PC-9 (cell line): Measurements from ENCODE around the gene RPS3. TPM values are rescaled to one million over a fixed set of nuclear protein-coding genes. Genes with fewer than 3 reads are reported as not detected.

Experiments used
- BruUV-seq: library from RNA; stranded (reverse); fragments of 400-500 nt; replicated peaks from 2 replicates; lab custom pipeline; 2021; lab: Mats Ljungman, UMichigan
- CTCF ChIA-PET: fragments of 300-600 bp; sonication (Branson Sonifier 250); formaldehyde crosslinking; loops from one replicate; lab custom pipeline; 2022; ENCODE audit warnings: antibody characterized with exemption; lab: Charles Lee
- POLR2A ChIA-PET: fragments of 300-600 bp; sonication (Branson Sonifier 250); formaldehyde crosslinking; loops from one replicate; lab custom pipeline; 2022; ENCODE audit warnings: antibody characterized with exemption; ENCODE audit not compliant: unreplicated experiment; lab: Charles Lee
- DNase-seq, 2 experiments: peaks; one replicate each; pipeline versions ENCODE4 v3.0.0 to v3.0.0-alpha.2; 2015 to 2022; ENCODE audit warnings: mixed read lengths in 1 of 2
- H2AFZ ChIP-seq: fragments of 200-600 bp; sonication (generic); 2 replicates; pipeline ENCODE4 v1.8.1; 2017; ENCODE audit warnings: antibody characterized with exemption
- H3F3A ChIP-seq: fragments of 200-600 bp; sonication (generic); 2 replicates; pipeline ENCODE4 v1.8.1; 2017; ENCODE audit warnings: antibody characterized with exemption, mild to moderate bottlenecking, low read depth; ENCODE audit not compliant: insufficient read depth
- H3K27ac ChIP-seq: fragments of 200-600 bp; sonication (generic); 2 replicates; pipeline ENCODE4 v1.6.1; 2016; ENCODE audit warnings: mixed run types
- H3K27me3 ChIP-seq: fragments of 200-600 bp; sonication (generic); 2 replicates; pipeline ENCODE4 v1.6.1; 2016; ENCODE audit warnings: low read depth, mixed run types; ENCODE audit not compliant: insufficient read depth
- H3K36me3 ChIP-seq: fragments of 200-600 bp; sonication (generic); 2 replicates; pipeline ENCODE4 v1.6.1; 2016; ENCODE audit warnings: low read depth, mixed run types
- H3K4me1 ChIP-seq: fragments of 200-600 bp; sonication (generic); replicated peaks from 2 replicates; pipeline ENCODE4 v1.6.1; 2016; ENCODE audit warnings: mixed run types; ENCODE audit not compliant: insufficient read depth
- H3K4me2 ChIP-seq: fragments of 200-600 bp; sonication (generic); 2 replicates; pipeline ENCODE4 v1.6.1; 2017; ENCODE audit warnings: mixed run types
- H3K4me3 ChIP-seq: fragments of 200-600 bp; sonication (generic); 2 replicates; pipeline ENCODE4 v1.6.1; 2016; ENCODE audit warnings: mixed run types
- H3K79me2 ChIP-seq: fragments of 200-600 bp; sonication (generic); 2 replicates; pipeline ENCODE4 v1.6.1; 2017; ENCODE audit warnings: low read depth, mixed run types
- H3K9me2 ChIP-seq: fragments of 200-600 bp; sonication (generic); 2 replicates; pipeline ENCODE4 v1.8.1; 2017; ENCODE audit warnings: mild to moderate bottlenecking; ENCODE audit not compliant: insufficient read depth
- H3K9me3 ChIP-seq: fragments of 200-600 bp; sonication (generic); 2 replicates; pipeline ENCODE4 v1.8.1; 2016; ENCODE audit warnings: low read depth; ENCODE audit not compliant: insufficient read depth
- H4K20me1 ChIP-seq: fragments of 200-600 bp; sonication (generic); 2 replicates; pipeline ENCODE4 v1.8.1; 2017; ENCODE audit not compliant: insufficient read depth
- CTCF ChIP-seq: fragments of 200-600 bp; sonication (generic); conservative IDR thresholded peaks from 2 replicates; pipeline ENCODE4 v1.6.1; 2017; ENCODE audit warnings: mixed run types, antibody characterized with exemption, mild to moderate bottlenecking, moderate library complexity
- EZH2 ChIP-seq: fragments of 200-600 bp; sonication (generic); IDR thresholded peaks from 2 replicates; pipeline ENCODE4 v1.8.0; 2017; ENCODE audit warnings: antibody characterized with exemption, low read depth
- intact Hi-C: fragments of 100-400 bp; cut with micrococcal nuclease; formaldehyde crosslinking; loops from one replicate; pipeline ENCODE4 v1.10.0; 2022; ENCODE audit not compliant: unreplicated experiment
- total RNA-seq: library from RNA; stranded (reverse); gene quantifications from 2 replicates; pipeline ENCODE4 v1.2.3, GENCODE V29; 2021

RPS3 gene
- total RNA-seq, 1 experiment from 2014 or later, result 4,011 TPM

- POLR2A ChIA-PET, result interaction anchor here (0.6 kb wide), 1 partner anchor 105 kb away, joined by 6 read pairs; no protein-coding TSS in a partner anchor
- peaks cover 14% of the 10 kb centered on the region for H3F3A ChIP-seq
- H3K9me3 ChIP-seq, result no peaks in the 10 kb centered on the region
- DNase-seq, result no peak
- peaks cover 12% of the 10 kb centered on the region for H3K4me1 ChIP-seq
- no peaks in the 10 kb centered on the region for H3K79me2 ChIP-seq
- H3K4me3 ChIP-seq, result no peak overlapping the region
- intact Hi-C loops, result no loop called here
- TF ChIP-seq EZH2 (no peak), CTCF (no peak)
- H3K4me2 ChIP-seq, result no peak overlapping the region
- CTCF ChIA-PET, result no interaction called here
- no peaks in the 10 kb centered on the region for H3K27me3 ChIP-seq
- no TSS peak for BruUV-seq
- no peak overlapping the region for H2AFZ ChIP-seq
- no peaks in the 10 kb centered on the region for H4K20me1 ChIP-seq
- H3K36me3 ChIP-seq, result no peaks in the 10 kb centered on the region
- no peak overlapping the region for H3K27ac ChIP-seq
- no peaks in the 10 kb centered on the region for H3K9me2 ChIP-seq
These were observed 34.7 kb downstream of the RPS3 start for GRCh38 chr11:75434051-75434450.

GRCh38 chr11:75434886-75435570 is 35.7 kb downstream of the RPS3 start:
- Histone ChIP-seq H3K36me3 (no peaks in the 10 kb centered on the region), H2AFZ (no peak overlapping the region), H3F3A (peaks cover 9% of the 10 kb centered on the region; the same call in 1 of the 2 replicates), H3K9me2 (no peaks in the 10 kb centered on the region), H4K20me1 (no peaks in the 10 kb centered on the region), H3K4me3 (no peak overlapping the region), H3K9me3 (no peaks in the 10 kb centered on the region), H3K27ac (no peak overlapping the region), H3K27me3 (no peaks in the 10 kb centered on the region), H3K4me1 (peaks cover 7% of the 10 kb centered on the region; the same call in 1 of the 2 replicates), H3K4me2 (no peak overlapping the region), H3K79me2 (no peaks in the 10 kb centered on the region)
- CTCF ChIA-PET, result no interaction called here
- no TSS peak for BruUV-seq
- no peak for DNase-seq
- TF ChIP-seq CTCF (no peak), EZH2 (no peak)
- intact Hi-C loops, result no loop called here
- POLR2A ChIA-PET, result interaction anchor here (0.6 kb wide), 2 partner anchors 18 to 172 kb away, joined by 3 to 8 read pairs; no protein-coding TSS in a partner anchor

GRCh38 chr11:75435571-75435925 is 36.2 kb downstream of the RPS3 start:
- no peaks in the 10 kb centered on the region for H3K36me3 ChIP-seq
- H3K9me2 ChIP-seq, result no peaks in the 10 kb centered on the region
- H3K4me2 ChIP-seq, result no peak overlapping the region
- H2AFZ ChIP-seq, result no peak overlapping the region
- no peaks in the 10 kb centered on the region for H4K20me1 ChIP-seq
- H3K4me1 ChIP-seq, result peaks cover 7% of the 10 kb centered on the region; the same call in 1 of the 2 replicates
- intact Hi-C loops, result no loop called here
- CTCF ChIA-PET, result interaction anchor here (0.5 kb wide), 1 partner anchor 135 kb away, joined by 9 read pairs; no protein-coding TSS in a partner anchor
- no peak for TF ChIP-seq EZH2
- TF ChIP-seq CTCF, result no peak
- no peaks in the 10 kb centered on the region for H3K9me3 ChIP-seq
- no peak overlapping the region for H3K4me3 ChIP-seq
- BruUV-seq, result no TSS peak
- H3K79me2 ChIP-seq, result no peaks in the 10 kb centered on the region
- peaks cover 5% of the 10 kb centered on the region; the same call in 1 of the 2 replicates for H3F3A ChIP-seq
- no peak for DNase-seq
- H3K27ac ChIP-seq, result no peak overlapping the region
- no peaks in the 10 kb centered on the region for H3K27me3 ChIP-seq
- POLR2A ChIA-PET, result interaction anchor here (0.6 kb wide), 1 partner anchor 17 kb away, joined by 3 read pairs; no protein-coding TSS in a partner anchor
